ENCODE data around the gene ANXA3. TPM values are rescaled to one million over a fixed set of nuclear protein-coding genes. Genes with fewer than 3 reads are reported as not detected.

The ANXA3 gene
- polyA plus RNA-seq, 3 donors = 0.31 to 0.64 (median 0.55) TPM

- no peak overlapping the region for H3K27ac Mint-ChIP-seq
- H3K4me3 Mint-ChIP-seq = no peak overlapping the region
- TF ChIP-seq CTCF (IDR thresholded peaks at IDR 0.05) = no peak
- H3K4me1 ChIP-seq (ENCODE audit: control insufficient read depth in 1 of 2, insufficient read depth in 2 of 2, low read length in 2 of 2) = peaks cover 3 to 21% of the 10 kb centered on the region in 2 donors
- no peaks in the 10 kb centered on the region for H3K36me3 ChIP-seq (replicated peaks in 1 of 2; ENCODE audit: control insufficient read depth in 1 of 2, insufficient read depth in 2 of 2, low read length in 2 of 2)
- intact Hi-C loops (cut with micrococcal nuclease) = no loop called here
- no peaks in the 10 kb centered on the region for H3K27me3 ChIP-seq (ENCODE audit: control insufficient read depth in 2 of 2, insufficient read depth in 2 of 2, low read length in 2 of 2)
- no peak overlapping the region for H3K9ac ChIP-seq (ENCODE audit: insufficient read depth, low read length, poor library complexity, severe bottlenecking)
- H3K27me3 Mint-ChIP-seq (ENCODE audit: low read depth in 3 of 3) = peaks cover 0 to 1% (median 0%) of the 10 kb centered on the region in 3 donors
- H4K20me1 ChIP-seq (ENCODE audit: insufficient read depth, low read length) = no peaks in the 10 kb centered on the region
- H3K4me3 ChIP-seq (replicated peaks in 1 of 3; ENCODE audit: low read depth in 2 of 3, low read length in 3 of 3) = no peak overlapping the region
- DNase-seq = no peak
- H3K9me3 ChIP-seq (replicated peaks in 1 of 2; ENCODE audit: control insufficient read depth in 1 of 2, insufficient read depth in 1 of 2, low read length in 2 of 2) = no peaks in the 10 kb centered on the region
- WGBS (ENCODE audit: insufficient coverage) = 95% methylated on average over 2 of the region's 4 CpGs
- no peak overlapping the region for H3K4me2 ChIP-seq (replicated peaks; ENCODE audit: extremely low read depth, low read length, poor library complexity, severe bottlenecking)
- peaks cover 19% of the 10 kb centered on the region for H3K4me1 Mint-ChIP-seq
- no peak overlapping the region for H3K27ac ChIP-seq (ENCODE audit: low read depth in 1 of 2, low read length in 2 of 2)
- H3K9me3 Mint-ChIP-seq = no peaks in the 10 kb centered on the region
- H3K79me2 ChIP-seq (ENCODE audit: insufficient read depth, low read length) = no peaks in the 10 kb centered on the region
- no peak overlapping the region for H2AFZ ChIP-seq (ENCODE audit: insufficient read depth, low read depth, low read length, poor library complexity, severe bottlenecking)
- H3K36me3 Mint-ChIP-seq = no peaks in the 10 kb centered on the region
Observed at GRCh38 chr4:78608684-78609083, 57.1 kb downstream of the ANXA3 start.

DNA sequence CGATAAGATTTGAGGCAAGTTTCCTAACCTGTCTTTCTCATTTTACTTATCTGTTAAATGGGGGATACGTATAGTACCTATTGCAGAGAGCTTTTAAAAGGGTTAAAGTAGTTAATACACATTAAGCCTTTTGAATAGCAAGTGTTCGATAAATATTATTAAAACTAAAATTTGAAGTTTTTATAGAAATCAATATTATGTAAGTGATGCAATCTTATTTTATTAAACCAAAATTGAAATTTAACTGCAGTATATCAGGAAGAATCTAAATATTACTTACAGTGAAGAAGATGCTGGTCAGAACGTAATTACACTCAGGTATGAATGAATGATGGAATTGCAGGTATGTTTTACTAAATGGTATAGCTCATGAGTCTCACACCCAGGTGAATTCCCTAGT is 58.0 kb downstream of the ANXA3 start:
- no peaks in the 10 kb centered on the region for H3K36me3 Mint-ChIP-seq
- TF ChIP-seq CTCF (IDR thresholded peaks at IDR 0.05) = no peak
- no CpG with 5 or more reads among the region's 4 CpGs for WGBS (ENCODE audit: insufficient coverage)
- H3K4me2 ChIP-seq (replicated peaks; ENCODE audit: extremely low read depth, low read length, poor library complexity, severe bottlenecking) = no peak overlapping the region
- peaks cover 3 to 26% of the 10 kb centered on the region in 2 donors for H3K4me1 ChIP-seq (ENCODE audit: control insufficient read depth in 1 of 2, insufficient read depth in 2 of 2, low read length in 2 of 2)
- H3K36me3 ChIP-seq (replicated peaks in 1 of 2; ENCODE audit: control insufficient read depth in 1 of 2, insufficient read depth in 2 of 2, low read length in 2 of 2) = no peaks in the 10 kb centered on the region
- peaks cover 26% of the 10 kb centered on the region for H3K4me1 Mint-ChIP-seq
- no peaks in the 10 kb centered on the region for H3K9me3 Mint-ChIP-seq
- H3K4me3 ChIP-seq (replicated peaks in 1 of 3; ENCODE audit: low read depth in 2 of 3, low read length in 3 of 3) = no peak overlapping the region
- H3K27me3 ChIP-seq (ENCODE audit: control insufficient read depth in 2 of 2, insufficient read depth in 2 of 2, low read length in 2 of 2) = no peaks in the 10 kb centered on the region
- H3K4me3 Mint-ChIP-seq = no peak overlapping the region
- intact Hi-C loops (cut with micrococcal nuclease) = no loop called here
- H3K27ac Mint-ChIP-seq = no peak overlapping the region
- no peak for DNase-seq
- no peak overlapping the region for H3K9ac ChIP-seq (ENCODE audit: insufficient read depth, low read length, poor library complexity, severe bottlenecking)
- H3K79me2 ChIP-seq (ENCODE audit: insufficient read depth, low read length) = no peaks in the 10 kb centered on the region
- H2AFZ ChIP-seq (ENCODE audit: insufficient read depth, low read depth, low read length, poor library complexity, severe bottlenecking) = peak overlapping the region; percentile 12
- peaks cover 0 to 1% (median 0%) of the 10 kb centered on the region in 3 donors for H3K27me3 Mint-ChIP-seq (ENCODE audit: low read depth in 3 of 3)
- H4K20me1 ChIP-seq (ENCODE audit: insufficient read depth, low read length) = no peaks in the 10 kb centered on the region
- H3K9me3 ChIP-seq (replicated peaks in 1 of 2; ENCODE audit: control insufficient read depth in 1 of 2, insufficient read depth in 1 of 2, low read length in 2 of 2) = no peaks in the 10 kb centered on the region
- H3K27ac ChIP-seq (ENCODE audit: low read depth in 1 of 2, low read length in 2 of 2) = no peak overlapping the region
